NCI-H1436 (cell line): ENCODE data around the gene ASMT.
A peak's percentile ranks its signal among the peaks of the same experiment; 100 is the strongest.
"Not testable (repeated sequence)": the region's sequence is repeated elsewhere in the genome, so short reads cannot be mapped to it uniquely, and the experiment has no call there.

ENCODE experiments used
- DNase-seq: peaks from one replicate; lab custom pipeline; 2025; lab: John Stamatoyannopoulos, UW

The ASMT gene, protein sequence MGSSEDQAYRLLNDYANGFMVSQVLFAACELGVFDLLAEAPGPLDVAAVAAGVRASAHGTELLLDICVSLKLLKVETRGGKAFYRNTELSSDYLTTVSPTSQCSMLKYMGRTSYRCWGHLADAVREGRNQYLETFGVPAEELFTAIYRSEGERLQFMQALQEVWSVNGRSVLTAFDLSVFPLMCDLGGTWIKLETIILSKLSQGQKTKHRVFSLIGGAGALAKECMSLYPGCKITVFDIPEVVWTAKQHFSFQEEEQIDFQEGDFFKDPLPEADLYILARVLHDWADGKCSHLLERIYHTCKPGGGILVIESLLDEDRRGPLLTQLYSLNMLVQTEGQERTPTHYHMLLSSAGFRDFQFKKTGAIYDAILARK

DNA sequence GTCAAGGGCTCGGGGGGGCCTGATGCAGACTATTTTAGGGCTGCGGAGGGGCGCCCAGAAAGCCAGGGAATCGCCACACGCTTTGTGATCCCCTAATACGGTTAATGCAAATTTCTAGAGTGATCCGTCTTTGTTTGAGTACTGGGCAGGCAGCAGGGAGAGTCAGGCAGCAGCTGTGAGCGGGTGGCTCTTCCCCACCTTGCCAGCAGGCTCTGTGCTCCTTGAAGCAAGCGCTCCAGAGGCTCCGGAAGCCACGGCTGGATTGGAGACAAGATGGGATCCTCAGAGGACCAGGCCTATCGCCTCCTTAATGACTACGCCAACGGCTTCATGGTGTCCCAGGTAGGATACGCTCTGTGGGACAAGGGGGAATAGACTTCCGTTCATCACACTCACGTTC is at the start of gene ASMT:
TSS of gene ASMT (plus strand) at position 133 of the 400 bp plus-strand sequence. CDS start at position 274, 141 bp downstream.
- DNase-seq = no peak

DNA sequence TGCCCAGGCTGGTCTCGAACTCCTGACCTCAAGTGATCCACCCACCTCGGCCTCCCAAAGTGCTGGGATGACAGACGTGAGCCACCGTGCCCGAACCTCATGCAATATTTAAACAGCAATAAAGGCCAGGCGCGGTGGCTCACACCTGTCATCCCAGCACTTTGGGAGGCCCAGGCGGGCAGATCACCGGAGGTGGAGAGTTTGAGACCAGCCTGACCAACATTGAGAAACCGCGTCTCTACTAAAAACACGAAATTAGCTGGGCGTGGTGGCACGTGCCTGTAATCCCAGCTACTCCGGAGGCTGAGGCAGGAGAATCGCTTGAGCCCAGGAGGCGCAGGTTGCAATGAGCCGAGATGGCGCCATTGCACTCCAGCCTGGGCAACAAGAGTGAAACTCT is 40.7 kb upstream of the ASMT start:
- not testable (repeated sequence) for DNase-seq

DNA sequence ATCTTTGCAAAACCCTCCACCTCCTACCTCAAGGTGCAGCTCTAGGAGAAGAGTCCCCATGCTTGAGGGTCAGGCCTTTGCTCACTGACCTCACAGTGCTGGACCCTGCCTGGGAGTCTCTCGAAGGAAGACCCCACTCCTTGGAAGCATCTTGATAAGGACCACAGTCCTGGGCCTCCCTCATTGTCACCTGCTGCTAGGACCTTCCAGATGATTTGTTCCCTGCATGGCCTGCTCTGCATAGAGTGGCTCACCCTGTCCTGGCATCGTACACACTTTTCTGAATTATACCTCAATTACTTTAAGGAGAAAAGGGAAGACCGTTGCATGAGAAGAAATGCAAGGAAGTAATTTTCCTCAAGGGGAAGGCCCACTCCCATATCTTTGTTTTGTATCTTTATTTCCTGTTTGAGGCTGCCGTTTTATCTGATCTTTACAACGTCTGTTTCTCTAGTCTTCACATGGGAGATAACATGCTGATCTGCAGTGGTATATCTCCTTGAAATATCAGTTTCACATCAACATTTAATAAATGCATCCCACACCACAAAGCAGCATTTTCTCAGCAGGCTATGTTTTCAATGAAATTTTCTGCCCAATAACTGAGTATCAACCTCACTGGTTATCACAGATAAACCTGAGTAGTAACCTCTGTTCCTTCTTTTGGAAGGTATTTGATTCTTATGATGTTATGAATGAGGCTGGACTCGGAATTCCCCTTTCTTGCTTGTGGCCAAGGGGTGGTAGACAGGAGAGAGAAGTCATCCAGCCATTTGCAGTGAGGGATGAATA is 38.5 kb upstream of the ASMT start:
- DNase-seq = no peak

DNA sequence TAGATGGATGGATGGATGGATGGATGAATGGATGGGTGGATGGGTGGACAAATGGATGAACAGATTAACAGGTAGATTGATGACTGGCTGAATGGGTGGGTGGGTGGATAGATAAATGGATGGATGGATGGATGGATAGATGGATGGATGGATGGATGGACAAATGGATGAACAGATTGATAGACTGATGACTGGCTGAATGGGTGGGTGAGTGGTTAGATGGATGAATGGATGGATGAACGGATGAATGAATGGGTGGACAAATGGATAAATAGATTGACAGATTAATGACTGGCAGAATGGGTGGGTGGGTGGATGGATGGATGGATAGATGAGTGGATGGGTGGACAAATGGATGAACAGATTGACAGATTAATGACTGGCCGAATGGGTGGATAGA is 37.0 kb upstream of the ASMT start:
- DNase-seq = no peak

DNA sequence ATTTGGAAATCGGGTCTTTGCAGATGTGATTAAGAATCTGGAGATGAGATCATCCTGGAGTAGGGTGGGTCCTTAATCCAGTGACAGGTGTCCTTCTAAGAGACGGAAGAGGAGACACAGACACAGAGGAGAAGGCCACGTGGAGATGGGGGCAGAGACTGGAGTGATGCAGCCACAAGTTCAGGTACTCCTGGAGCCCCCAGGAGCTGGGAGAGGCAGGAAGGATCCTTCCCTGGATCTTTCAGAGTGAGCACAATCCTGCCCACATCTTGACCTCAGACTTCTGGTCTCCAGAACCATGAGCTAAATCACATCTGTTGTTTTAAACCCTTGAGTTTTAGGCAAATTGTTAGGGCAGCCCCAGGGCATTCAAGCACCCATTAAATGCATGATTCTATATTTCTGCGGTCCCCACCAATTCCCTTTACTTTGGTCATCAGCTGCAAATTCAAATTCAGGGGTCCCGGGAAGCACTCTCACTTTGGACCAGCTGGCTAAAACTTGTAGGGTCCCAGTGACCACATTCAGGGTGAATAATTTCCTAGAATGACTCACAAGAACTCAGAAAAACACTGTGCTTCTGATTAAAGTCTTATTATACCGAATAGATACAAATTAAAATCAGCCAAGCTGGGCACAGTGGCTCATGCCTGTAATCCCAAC is 36.2 kb upstream of the ASMT start:
- DNase-seq = no peak

DNA sequence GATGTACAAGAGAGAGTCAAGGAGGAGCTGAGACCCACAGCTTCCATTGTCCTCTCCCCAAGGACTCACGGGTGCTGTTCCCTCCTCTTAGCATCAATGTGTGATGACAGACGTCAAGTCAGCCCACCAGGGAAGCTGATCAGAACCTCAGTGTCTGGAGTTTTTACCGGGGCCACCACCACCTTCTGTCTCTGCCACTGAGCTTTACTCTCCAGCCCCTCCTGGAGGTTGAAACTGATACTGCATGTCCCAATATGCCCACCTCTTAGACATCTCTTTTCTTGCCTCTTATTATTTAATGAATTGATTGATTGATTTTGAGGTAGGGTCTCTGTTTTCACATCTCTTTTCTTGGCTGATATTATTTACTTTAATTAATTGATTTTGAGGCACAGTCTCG is 33.7 kb upstream of the ASMT start:
- DNase-seq = peak; percentile 6

DNA sequence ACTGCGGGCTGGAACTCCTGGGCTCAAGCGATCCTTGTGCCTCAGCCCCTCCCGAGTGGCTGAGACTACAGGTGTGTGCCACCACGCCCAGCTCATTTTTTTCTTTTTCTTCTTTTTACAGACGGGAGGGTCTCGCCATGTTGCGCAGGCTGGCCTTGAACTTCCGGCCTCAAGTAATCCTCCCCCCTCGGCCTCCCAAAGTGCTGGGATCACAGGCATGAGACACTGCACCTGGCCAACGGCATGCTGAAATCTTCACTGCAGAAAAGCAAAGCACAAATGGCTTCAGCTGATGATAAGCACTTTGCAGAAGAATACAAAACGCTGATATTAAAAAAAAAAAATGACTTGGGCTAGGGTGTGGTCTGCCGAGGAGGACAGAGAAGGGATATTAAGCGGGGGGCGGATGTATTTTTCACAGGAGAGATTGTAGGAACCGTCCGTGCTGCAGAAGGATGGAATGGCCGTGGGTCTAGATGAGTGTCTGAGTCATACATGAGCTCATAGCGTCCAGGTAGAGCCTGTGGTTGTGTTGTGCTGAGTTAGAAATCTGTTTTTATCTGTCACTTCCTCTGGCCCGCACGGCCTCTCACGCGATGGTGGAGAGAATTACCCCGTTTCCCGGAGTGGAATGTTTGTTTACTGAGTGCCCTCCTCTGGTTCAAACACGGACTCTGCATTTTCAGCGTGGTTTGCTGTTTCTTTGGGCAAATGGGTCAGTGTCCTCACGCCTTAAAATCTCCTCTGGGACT is 32.0 kb upstream of the ASMT start:
- DNase-seq = no peak

DNA sequence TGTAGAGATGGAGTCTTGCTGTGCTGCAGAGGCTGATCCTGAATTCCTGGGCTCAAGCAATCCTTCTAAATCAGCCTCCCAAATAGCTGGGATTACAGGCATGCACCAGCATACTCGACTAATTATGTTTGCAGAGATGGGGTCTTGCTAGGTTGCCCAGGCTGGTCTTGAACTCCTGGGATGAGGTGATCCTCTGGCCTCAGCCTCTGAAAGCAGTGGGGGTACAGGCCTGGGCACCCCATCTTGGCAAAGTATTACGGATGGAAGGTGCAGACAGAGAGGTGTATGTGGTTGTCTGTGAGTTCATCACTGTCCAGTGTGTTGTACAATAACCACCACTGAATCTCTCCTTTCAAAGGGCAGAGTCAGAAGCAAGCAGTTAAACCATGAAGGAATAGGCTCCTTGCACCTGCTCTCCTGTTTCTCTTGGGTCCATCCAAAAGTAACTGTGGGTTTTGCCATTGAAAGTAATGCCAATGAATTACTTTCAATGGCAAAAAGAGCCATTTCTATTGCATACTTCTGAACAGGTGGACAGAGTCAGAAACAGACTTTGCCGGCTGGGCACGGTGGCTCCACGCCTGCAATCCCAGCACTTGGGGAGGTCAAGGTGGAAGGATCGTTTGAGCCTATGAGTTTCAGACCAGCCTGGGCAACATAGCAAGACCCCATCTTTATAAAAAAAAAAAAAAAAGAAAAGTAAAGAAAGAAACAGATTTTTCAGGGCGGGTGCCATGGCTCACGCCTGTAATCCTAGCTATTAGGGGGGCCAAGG is 30.4 kb upstream of the ASMT start:
- DNase-seq = no peak

DNA sequence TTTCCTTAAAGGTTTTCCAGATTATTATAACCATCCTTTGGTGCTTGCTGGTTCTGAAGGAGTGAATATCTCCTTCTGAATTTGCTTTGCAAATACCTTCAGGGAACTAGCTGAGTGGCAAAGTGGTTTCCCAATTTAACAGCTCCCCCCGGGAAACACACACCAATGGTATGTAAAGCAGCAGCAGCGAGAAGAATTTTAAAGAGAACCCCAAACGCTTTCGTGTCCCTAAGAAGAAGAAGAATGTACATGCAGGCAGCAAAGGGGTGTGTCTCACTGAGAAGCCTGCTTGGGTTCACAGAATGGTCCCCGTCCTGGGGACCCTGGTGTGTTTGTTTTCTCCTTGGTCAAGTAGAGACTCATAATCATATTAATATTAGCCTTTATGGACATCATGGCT is 27.7 kb upstream of the ASMT start:
- no peak for DNase-seq

DNA sequence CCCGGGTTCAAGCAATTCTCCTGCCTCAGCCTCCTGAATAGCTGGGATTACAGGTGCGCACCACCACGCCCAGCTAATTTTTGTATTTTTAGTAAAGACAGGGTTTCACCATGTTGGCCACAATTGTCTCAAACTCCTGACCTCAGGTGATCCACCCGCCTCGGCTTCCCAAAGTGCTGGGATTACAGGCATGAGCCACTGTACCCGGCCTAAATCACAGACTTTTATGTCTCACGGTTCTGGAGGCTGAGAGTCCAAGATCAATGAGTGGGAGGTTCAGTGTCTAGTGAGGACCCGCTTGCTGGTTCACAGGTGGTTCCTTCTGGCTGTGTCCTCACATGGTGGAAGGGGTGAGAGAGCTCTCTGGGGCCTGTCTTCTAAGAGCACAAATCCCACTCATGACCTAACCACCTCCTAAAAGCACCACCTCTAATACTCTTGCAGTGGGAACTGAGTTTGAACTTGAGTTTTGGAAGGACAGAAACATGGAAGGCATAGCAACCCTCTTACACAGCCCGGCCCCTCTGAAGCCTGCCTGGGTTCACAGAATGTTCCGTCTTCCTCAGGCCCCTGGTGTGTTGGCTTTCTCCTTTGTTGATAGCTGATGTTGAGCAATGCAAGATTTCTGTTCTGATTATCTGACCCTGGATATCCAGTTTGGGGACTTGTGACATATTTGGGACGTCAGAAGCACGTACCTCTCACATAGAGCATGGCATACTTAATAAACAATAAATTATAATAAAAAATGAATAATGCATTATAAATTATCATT is 25.3 kb upstream of the ASMT start:
- DNase-seq = no peak

DNA sequence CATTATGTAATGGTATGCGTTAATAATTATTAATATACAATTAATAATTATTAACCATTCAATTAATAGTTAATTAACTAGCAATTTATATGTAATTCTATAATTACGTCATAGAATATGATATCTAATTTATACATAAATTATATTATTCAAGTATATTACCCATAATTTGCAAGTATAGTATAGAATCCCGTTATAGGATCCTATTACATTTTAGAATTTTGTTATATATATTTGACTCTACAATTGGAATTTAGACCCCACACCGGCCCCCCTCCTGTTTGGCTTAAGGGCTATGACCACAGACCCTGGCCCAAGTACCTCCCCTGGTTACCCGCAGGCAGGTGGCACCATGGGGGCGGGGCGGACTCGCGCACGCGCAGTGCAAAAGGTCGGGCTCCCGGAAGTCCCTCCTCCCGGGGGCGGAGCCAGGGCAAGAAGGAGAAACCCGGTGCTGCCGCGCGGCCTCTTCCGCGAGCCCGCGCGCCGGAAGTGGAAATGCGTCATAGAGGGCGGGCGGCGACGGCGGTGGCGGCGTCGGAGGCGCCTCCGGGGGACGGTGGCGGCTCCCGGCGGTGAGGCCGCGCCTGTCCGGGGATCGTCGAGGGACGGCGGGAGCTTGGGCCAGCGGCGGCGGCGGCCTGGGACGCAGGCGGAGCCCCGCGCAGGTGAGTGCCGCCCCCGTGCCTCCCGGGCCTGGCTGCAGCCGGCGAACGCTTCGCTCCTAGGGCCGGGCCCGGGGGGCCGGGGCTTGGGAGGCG is 23.6 kb upstream of the ASMT start, which contains the start of gene AKAP17A:
TSS of gene AKAP17A (plus strand) at position 503 of the 761 bp plus-strand sequence. CDS start 1,859 bp downstream, outside the sequence.
- DNase-seq = peak; percentile 94

DNA sequence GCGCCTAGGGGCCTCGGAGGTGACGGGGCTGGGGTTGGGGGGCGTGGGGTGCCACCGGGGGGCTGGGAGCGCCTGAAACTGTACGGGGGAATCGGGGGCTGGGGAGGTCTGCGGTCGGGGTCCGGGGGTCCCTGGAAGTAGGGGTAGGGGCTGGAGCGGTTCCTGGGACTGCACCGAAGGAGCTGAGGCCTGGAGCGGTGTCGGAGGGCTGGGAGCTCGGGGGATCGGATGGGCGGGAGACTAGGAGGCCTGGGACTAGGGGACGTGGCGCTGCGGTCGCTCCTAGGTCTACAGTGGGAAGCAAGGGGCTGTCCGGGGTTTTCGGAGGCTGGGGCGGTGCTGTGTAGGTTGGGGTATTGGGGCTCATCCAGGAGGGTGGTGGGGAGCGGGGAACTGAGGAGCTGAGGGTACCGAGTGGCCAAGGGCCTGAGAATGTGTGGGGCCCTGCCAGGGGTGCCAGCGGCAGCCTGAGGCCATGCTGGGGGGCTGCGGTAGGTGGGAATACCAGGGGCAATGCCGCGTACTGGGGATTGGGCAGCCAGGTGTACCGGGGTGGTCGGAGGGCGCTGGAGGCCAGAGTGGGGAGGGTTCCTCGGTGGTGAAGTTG is 22.9 kb upstream of the ASMT start:
- no peak for DNase-seq

DNA sequence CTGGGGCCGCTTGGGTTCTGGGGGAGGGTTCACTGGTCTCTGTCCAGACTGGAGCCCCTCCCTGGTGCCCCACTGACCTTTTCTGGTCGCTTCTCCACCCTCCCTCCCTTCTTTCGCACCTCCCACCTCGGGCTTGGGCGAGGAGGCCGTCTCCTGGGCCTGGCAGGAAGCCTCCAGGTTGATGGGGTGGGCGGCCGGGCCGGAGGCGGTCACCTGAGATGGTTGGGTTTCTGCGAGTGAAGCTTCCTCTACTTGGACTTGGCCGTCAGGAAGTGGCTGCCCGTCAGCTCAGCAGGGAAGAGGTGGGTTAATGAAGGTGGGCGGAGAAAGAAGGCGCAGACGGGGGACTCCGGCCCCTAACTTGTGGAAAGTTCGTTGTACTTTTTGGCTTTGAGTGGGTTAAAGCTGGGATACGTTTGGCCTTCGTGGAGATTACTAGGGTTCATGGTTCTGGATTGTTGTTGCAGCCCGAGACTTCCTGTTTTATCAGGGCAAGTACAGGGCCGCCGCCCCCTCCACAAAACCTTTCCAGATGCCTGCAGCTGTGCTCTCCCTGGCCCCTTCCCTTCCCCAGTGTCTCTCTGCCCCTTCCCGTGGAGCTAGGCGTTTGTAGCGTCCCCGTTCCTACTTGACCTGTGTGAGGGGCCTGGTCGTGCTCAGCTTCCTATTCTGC is 22.3 kb upstream of the ASMT start:
- no peak for DNase-seq

DNA sequence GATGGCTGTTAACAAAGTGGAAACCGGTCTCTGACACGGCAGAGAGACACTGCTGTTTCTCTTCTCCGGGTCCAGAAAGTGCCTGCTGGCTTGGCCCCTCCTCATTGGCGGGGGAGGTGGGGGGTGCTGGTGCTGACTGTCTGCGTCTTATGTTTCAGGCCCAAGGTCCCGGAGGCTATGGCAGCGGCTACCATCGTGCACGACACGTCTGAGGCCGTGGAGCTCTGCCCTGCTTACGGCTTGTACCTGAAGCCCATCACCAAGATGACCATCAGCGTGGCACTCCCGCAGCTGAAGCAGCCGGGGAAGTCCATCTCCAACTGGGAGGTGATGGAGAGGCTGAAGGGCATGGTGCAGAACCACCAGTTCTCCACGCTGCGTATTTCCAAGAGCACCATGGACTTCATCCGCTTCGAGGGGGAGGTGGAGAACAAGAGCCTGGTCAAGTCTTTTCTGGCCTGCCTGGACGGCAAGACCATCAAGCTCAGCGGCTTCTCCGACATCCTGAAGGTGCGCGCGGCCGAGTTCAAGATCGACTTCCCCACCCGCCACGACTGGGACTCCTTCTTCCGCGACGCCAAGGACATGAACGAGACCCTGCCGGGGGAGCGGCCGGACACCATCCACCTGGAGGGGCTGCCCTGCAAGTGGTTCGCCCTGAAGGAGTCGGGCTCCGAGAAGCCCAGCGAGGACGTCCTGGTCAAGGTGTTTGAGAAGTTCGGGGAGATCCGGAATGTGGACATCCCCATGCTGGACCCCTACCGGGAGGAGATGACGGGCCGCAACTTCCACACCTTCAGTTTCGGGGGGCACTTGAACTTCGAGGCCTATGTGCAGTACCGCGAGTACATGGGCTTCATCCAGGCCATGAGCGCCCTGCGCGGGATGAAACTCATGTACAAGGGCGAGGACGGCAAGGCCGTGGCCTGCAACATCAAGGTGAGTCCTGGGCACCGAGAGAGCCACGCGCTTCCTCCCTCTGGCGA is 21.3 kb upstream of the ASMT start:
- DNase-seq = no peak

DNA sequence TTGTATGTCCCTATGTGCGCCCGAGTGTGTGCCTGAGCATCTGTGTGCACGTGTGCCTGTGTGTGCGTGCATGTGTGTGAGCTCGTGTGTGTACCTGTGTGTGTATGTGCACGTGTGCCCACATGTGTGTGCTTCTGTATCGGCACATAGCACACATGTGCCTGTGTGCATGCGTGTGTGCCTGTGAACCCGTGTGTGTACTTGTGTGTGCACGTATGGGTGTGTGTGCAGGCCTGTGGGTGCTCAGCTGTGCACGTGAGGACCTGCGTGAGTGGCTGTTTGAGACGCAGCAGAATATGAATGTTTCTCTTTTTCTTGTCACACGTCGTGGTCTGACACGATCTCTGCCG is 19.2 kb upstream of the ASMT start:
- no peak for DNase-seq

DNA sequence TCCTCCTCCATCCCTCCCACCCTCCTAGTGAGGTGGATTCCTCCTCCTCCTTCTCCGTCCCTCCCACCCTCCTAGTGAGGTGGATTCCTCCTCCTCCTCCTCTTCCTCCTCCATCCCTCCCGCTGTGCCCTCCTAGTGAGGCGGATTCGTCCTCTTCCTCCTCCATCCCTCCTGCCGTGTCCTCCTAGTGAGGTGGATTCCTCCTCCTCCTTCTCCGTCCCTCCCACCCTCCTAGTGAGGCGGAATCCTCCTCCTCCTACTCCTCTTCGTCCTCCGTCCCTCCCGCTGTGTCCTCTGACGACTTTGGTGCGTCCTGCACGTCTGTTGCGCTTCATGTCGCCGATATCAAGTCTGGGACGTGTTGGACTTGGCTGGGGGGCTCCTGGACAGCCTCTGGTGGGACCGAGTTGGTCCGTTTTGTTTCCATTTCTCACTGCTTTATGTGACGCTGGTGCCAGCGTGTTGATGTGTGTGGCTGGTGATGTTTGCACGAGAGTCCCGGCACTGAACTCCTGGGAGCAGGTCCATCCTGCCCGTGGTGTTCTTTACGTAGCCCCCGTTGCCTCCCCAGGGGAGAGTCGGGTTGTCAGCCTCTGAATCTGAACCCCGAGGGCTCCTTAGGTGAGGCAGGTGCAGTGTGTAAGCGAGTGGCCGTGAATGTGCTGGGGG is 18.0 kb upstream of the ASMT start:
- no peak for DNase-seq
